H9 (cell line): ENCODE data around the gene SIGLEC12. TPM values are rescaled to one million over a fixed set of nuclear protein-coding genes. Genes with fewer than 3 reads are reported as not detected.

Experiments
- DNase-seq: peaks from one replicate; pipeline ENCODE4 v3.0.0-alpha.2; 2017
- H2AFZ ChIP-seq: one replicate; pipeline ENCODE4 v1.6.1; 2013; ENCODE audit warnings: mild to moderate bottlenecking, low read length, control low read depth, moderate library complexity
- H2AK5ac ChIP-seq: 2 replicates; pipeline ENCODE4 v1.6.1; 2013; ENCODE audit warnings: low read length, control low read depth, mixed read lengths; ENCODE audit not compliant: insufficient read length
- H2BK120ac ChIP-seq: one replicate; pipeline ENCODE4 v1.6.1; 2013; ENCODE audit warnings: low read depth, mild to moderate bottlenecking, low read length, control low read depth, inconsistent platforms; ENCODE audit not compliant: poor library complexity, severe bottlenecking
- H2BK12ac ChIP-seq: 2 replicates; pipeline ENCODE4 v1.6.1; 2013; ENCODE audit warnings: low read length, control low read depth, mixed read lengths, low read depth; ENCODE audit not compliant: insufficient read length
- H2BK15ac ChIP-seq: 2 replicates; pipeline ENCODE4 v1.6.1; 2013; ENCODE audit warnings: low read depth, low read length, control low read depth
- H2BK20ac ChIP-seq: one replicate; pipeline ENCODE4 v1.6.1; 2013; ENCODE audit warnings: low read depth, mild to moderate bottlenecking, low read length, control low read depth, inconsistent platforms; ENCODE audit not compliant: poor library complexity, severe bottlenecking
- H2BK5ac ChIP-seq: 2 replicates; pipeline ENCODE4 v1.6.1; 2013; ENCODE audit warnings: low read length, control low read depth, mixed read lengths; ENCODE audit not compliant: insufficient read length
- H3K14ac ChIP-seq: 2 replicates; pipeline ENCODE4 v1.6.1; 2013; ENCODE audit warnings: low read length, control low read depth; ENCODE audit not compliant: insufficient read depth
- H3K18ac ChIP-seq: 2 replicates; pipeline ENCODE4 v1.6.1; 2013; ENCODE audit warnings: low read depth, mild to moderate bottlenecking, mixed read lengths, low read length, control low read depth; ENCODE audit not compliant: insufficient read length
- H3K23ac ChIP-seq: 2 replicates; pipeline ENCODE4 v1.6.1; 2013; ENCODE audit warnings: low read length, control low read depth, mixed read lengths, low read depth; ENCODE audit not compliant: insufficient read length
- H3K23me2 ChIP-seq: 2 replicates; pipeline ENCODE4 v1.6.1; 2013; ENCODE audit warnings: low read depth, mild to moderate bottlenecking, mixed read lengths, low read length, control low read depth; ENCODE audit not compliant: insufficient read length, poor library complexity, severe bottlenecking
- H3K27ac ChIP-seq: 2 replicates; pipeline ENCODE4 v1.5.1; 2013; ENCODE audit warnings: low read length, control low read depth, mixed read lengths, low read depth; ENCODE audit not compliant: insufficient read length
- H3K27me3 ChIP-seq: 2 replicates; pipeline ENCODE4 v1.6.1; 2013; ENCODE audit warnings: low read length, control low read depth, inconsistent platforms; ENCODE audit not compliant: insufficient read depth
- H3K4ac ChIP-seq: 2 replicates; pipeline ENCODE4 v1.6.1; 2013; ENCODE audit warnings: low read depth, mild to moderate bottlenecking, control low read depth, inconsistent platforms, low read length, moderate library complexity
- H3K4me1 ChIP-seq: 2 replicates; pipeline ENCODE4 v1.6.1; 2013; ENCODE audit warnings: low read length, control low read depth, inconsistent platforms; ENCODE audit not compliant: insufficient read depth
- H3K4me2 ChIP-seq: 2 replicates; pipeline ENCODE4 v1.6.1; 2013; ENCODE audit warnings: low read length, control low read depth, mixed read lengths; ENCODE audit not compliant: insufficient read length, insufficient read depth
- H3K56ac ChIP-seq: 2 replicates; pipeline ENCODE4 v1.6.1; 2013; ENCODE audit warnings: low read depth, mild to moderate bottlenecking, mixed read lengths, low read length, control low read depth; ENCODE audit not compliant: insufficient read length
- H3K79me1 ChIP-seq: 2 replicates; pipeline ENCODE4 v1.6.1; 2013; ENCODE audit warnings: low read depth, mild to moderate bottlenecking, moderate library complexity, low read length, control low read depth, inconsistent platforms; ENCODE audit not compliant: insufficient read depth, poor library complexity, severe bottlenecking
- H3K79me2 ChIP-seq: 2 replicates; pipeline ENCODE4 v1.6.1; 2013; ENCODE audit warnings: low read length, control low read depth, inconsistent platforms; ENCODE audit not compliant: insufficient read depth
- H3K9ac ChIP-seq: 2 replicates; pipeline ENCODE4 v1.6.1; 2013; ENCODE audit warnings: low read length, control low read depth, mixed read lengths; ENCODE audit not compliant: insufficient read length; ENCODE audit errors: extremely low read depth
- H3K9me3 ChIP-seq: one replicate; pipeline ENCODE4 v1.6.1; 2013; ENCODE audit warnings: low read depth, low read length, inconsistent platforms; ENCODE audit not compliant: control insufficient read depth
- H3T11ph ChIP-seq: one replicate; pipeline ENCODE4 v1.6.1; 2013; ENCODE audit warnings: mild to moderate bottlenecking, low read length, control low read depth, inconsistent platforms
- H4K20me1 ChIP-seq: one replicate; pipeline ENCODE4 v1.6.1; 2013; ENCODE audit not compliant: control insufficient read depth, insufficient read length, insufficient read depth
- H4K5ac ChIP-seq: 2 replicates; pipeline ENCODE4 v1.6.1; 2013; ENCODE audit warnings: low read depth, mild to moderate bottlenecking, mixed read lengths, low read length, control low read depth; ENCODE audit not compliant: insufficient read length
- H4K8ac ChIP-seq: replicated peaks from 2 replicates; pipeline ENCODE4 v1.6.1; 2013; ENCODE audit warnings: low read length, control low read depth, mixed read lengths, low read depth; ENCODE audit not compliant: insufficient read length
- H4K91ac ChIP-seq: 2 replicates; pipeline ENCODE4 v1.6.1; 2013; ENCODE audit warnings: low read depth, mild to moderate bottlenecking, moderate library complexity, mixed read lengths, low read length, control low read depth; ENCODE audit not compliant: insufficient read length
- H3K27ac Mint-ChIP-seq, 3 experiments: 2 replicates in 2 of 3; 3 replicates in 1 of 3; pipeline ENCODE4 v1.8.0; 2020 to 2021; ENCODE audit warnings: mixed read lengths in 3 of 3, mild to moderate bottlenecking in 1 of 3, moderate library complexity in 1 of 3
- H3K27me3 Mint-ChIP-seq: 2 replicates; pipeline ENCODE4 v1.8.0; 2021; ENCODE audit warnings: low read depth, mild to moderate bottlenecking, moderate library complexity, mixed read lengths
- H3K36me3 Mint-ChIP-seq, 3 experiments: 2 replicates in 2 of 3; 3 replicates in 1 of 3; pipeline ENCODE4 v1.8.0; 2020 to 2021; ENCODE audit warnings: low read depth in 3 of 3, mixed read lengths in 3 of 3; ENCODE audit not compliant: insufficient read depth in 1 of 3
- H3K4me1 Mint-ChIP-seq, 2 experiments: 2 replicates each; pipeline ENCODE4 v1.8.0; 2020; ENCODE audit warnings: mixed read lengths in 2 of 2
- H3K4me3 Mint-ChIP-seq, 2 experiments: 2 replicates in 1 of 2; 3 replicates in 1 of 2; pipeline ENCODE4 v1.8.0; 2020 to 2021; ENCODE audit warnings: mild to moderate bottlenecking in 2 of 2, mixed read lengths in 2 of 2, moderate library complexity in 1 of 2
- H3K9me3 Mint-ChIP-seq, 2 experiments: 2 replicates in 1 of 2; 3 replicates in 1 of 2; pipeline ENCODE4 v1.8.0; 2020; ENCODE audit warnings: mild to moderate bottlenecking in 2 of 2, mixed read lengths in 2 of 2, moderate library complexity in 1 of 2
- WGBS: extraction: QIAGEN DNeasy Blood & Tissue Kit; methylation state at CpG from one replicate; pipeline ENCODE4 v1.1.7; 2013; ENCODE audit warnings: missing lambda C conversion rate, low lambda C conversion rate, mixed read lengths; ENCODE audit not compliant: insufficient read length; ENCODE audit errors: extremely low coverage; 5-methylcytosine and 5-hydroxymethylcytosine counted together
- total RNA-seq: library from RNA; stranded (reverse); gene quantifications from 2 replicates; pipeline ENCODE4 v1.2.1, GENCODE V29; 2021
- TF ChIP-seq, protein P1 (sequence below): fragments of 200-600 bp; sonication (generic); conservative IDR thresholded peaks from 3 replicates; pipeline ENCODE4 v1.8.0; 2021; ENCODE audit warnings: antibody characterized with exemption, mild to moderate bottlenecking

The SIGLEC12 gene
- total RNA-seq, 1 experiment from 2014 or later = not detected

DNA sequence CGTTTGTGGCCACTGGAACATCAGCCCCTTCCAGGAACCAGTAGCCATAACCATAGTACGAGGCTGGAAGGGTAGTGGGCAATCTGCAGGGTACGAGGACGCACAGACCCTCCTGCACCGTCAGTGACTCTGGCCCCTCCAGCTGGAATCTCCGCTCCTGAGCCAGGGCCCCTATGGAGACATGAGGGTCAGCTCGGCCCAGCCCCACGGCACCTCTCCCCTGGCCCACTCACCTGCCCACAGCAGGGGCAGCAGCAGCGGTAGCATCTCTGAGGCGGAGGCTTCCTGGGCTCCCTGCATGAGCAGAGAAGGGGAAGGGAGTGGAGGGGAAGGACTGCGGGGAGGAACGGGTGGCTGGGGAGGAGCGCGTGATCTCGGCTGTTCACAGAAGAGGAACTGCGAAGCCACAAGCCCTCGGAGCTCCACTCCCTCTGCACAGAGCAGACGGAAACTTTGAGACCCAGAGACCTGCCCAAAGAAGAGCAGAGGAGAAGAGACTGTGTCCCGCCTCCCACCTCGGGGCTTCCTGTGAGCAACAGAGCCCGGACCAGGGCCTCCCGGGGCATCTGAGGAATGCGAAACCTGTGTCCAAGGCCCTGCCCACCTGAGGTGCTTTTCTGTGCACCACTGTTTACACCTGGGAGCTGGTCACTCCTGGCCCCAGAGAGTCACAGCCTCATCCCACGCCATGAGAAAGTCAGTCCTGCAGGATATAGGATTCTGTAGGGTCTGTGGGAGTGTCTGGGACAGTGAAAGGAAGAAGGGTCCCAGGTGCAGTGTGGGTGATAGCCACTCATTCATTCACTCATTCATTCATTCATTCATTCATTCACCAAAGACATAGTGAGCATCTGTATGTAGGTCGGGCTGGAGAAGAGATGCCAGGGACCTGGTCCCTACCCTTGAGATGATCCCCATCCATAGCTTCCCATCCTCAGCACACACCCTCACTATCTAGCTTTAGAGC is 30.0 kb upstream of the SIGLEC12 start, which contains the start of gene SIGLEC6:
Gene SIGLEC6 (minus strand): TSS at position 322 of the 967 bp plus-strand sequence. CDS start 22 bp downstream, at position 300.
- Histone ChIP-seq H3K23ac (no peak within 1 kb of the TSS), H2BK12ac (no peak within 1 kb of the TSS), H3K4me1 (no peaks in the 10 kb centered on the region), H4K20me1 (no peaks in the 10 kb centered on the region), H2BK15ac (no peak within 1 kb of the TSS), H3K79me1 (no peaks in the 10 kb centered on the region), H3K79me2 (no peaks in the 10 kb centered on the region), H4K5ac (no peak within 1 kb of the TSS), H2AFZ (no peak within 1 kb of the TSS), H4K8ac (no peak within 1 kb of the TSS), H3K9me3 (no peaks in the 10 kb centered on the region), H3K4me2 (no peak within 1 kb of the TSS), H4K91ac (no peak within 1 kb of the TSS), H2BK5ac (no peak within 1 kb of the TSS), H3K27ac (no peak within 1 kb of the TSS), H3K4ac (no peak within 1 kb of the TSS), H3K56ac (no peak within 1 kb of the TSS), H2AK5ac (no peak within 1 kb of the TSS), H3K27me3 (no peaks in the 10 kb centered on the region), H3K18ac (no peak within 1 kb of the TSS), H3T11ph (no peak within 1 kb of the TSS), H2BK120ac (no peak within 1 kb of the TSS), H3K9ac (no peak within 1 kb of the TSS), H2BK20ac (no peak within 1 kb of the TSS), H3K23me2 (no peaks in the 10 kb centered on the region), H3K14ac (no peak within 1 kb of the TSS; the same call in 1 of the 2 replicates)
- Mint-ChIP-seq H3K9me3 (peaks cover 49 to 93% of the 10 kb centered on the region in 2 experiments), H3K27ac (no peak within 1 kb of the TSS), H3K4me1 (peaks cover 0 to 8% of the 10 kb centered on the region in 2 experiments; a peak in 2 of 4 replicates), H3K36me3 (no peaks in the 10 kb centered on the region; a peak in 2 of 7 replicates), H3K27me3 (peaks cover 50% of the 10 kb centered on the region), H3K4me3 (no peak within 1 kb of the TSS)
- no peak for DNase-seq
- WGBS = no CpG with 5 or more reads among the region's 25 CpGs
- TF ChIP-seq, protein P1, sequence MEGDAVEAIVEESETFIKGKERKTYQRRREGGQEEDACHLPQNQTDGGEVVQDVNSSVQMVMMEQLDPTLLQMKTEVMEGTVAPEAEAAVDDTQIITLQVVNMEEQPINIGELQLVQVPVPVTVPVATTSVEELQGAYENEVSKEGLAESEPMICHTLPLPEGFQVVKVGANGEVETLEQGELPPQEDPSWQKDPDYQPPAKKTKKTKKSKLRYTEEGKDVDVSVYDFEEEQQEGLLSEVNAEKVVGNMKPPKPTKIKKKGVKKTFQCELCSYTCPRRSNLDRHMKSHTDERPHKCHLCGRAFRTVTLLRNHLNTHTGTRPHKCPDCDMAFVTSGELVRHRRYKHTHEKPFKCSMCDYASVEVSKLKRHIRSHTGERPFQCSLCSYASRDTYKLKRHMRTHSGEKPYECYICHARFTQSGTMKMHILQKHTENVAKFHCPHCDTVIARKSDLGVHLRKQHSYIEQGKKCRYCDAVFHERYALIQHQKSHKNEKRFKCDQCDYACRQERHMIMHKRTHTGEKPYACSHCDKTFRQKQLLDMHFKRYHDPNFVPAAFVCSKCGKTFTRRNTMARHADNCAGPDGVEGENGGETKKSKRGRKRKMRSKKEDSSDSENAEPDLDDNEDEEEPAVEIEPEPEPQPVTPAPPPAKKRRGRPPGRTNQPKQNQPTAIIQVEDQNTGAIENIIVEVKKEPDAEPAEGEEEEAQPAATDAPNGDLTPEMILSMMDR = no peak
